Activated CD4-positive, alpha-beta T cell treated with anti-CD3 and anti-CD28 coated beads, Interleukin-2, amount 10 ng/mL, durations not matched to agents 7 days and 5 days (primary cell): ENCODE results near the gene S100A2. TPM values are rescaled to one million over a fixed set of nuclear protein-coding genes. Genes with fewer than 3 reads are reported as not detected.
"Not testable (repeated sequence)": the region's sequence is repeated elsewhere in the genome, so short reads cannot be mapped to it uniquely, and the experiment has no call there.

ENCODE experiments used
- CTCF ChIA-PET: fragments of 350-600 bp; sonication (Branson Sonifier 250); formaldehyde crosslinking; loops from one replicate; lab custom pipeline; 2021; ENCODE audit warnings: antibody characterized with exemption; lab: Charles Lee
- POLR2A ChIA-PET: fragments of 350-600 bp; sonication (Branson Sonifier 250); formaldehyde crosslinking; loops from one replicate; lab custom pipeline; 2021; ENCODE audit warnings: antibody characterized with exemption; lab: Charles Lee
- DNase-seq: peaks from one replicate; pipeline ENCODE4 v3.0.0-alpha.2; 2020
- H3K27ac Mint-ChIP-seq: one replicate; pipeline ENCODE4 v1.8.0; 2021; ENCODE audit warnings: mild to moderate bottlenecking, moderate library complexity, mixed read lengths
- H3K27me3 Mint-ChIP-seq: one replicate; pipeline ENCODE4 v1.8.0; 2021; ENCODE audit warnings: mixed read lengths
- H3K36me3 Mint-ChIP-seq: one replicate; pipeline ENCODE4 v1.8.0; 2021; ENCODE audit warnings: low read depth, mixed read lengths
- H3K4me1 Mint-ChIP-seq: one replicate; pipeline ENCODE4 v1.8.0; 2021; ENCODE audit warnings: mixed read lengths
- H3K4me3 Mint-ChIP-seq: one replicate; pipeline ENCODE4 v1.8.0; 2021; ENCODE audit warnings: mild to moderate bottlenecking, moderate library complexity, mixed read lengths
- H3K9me3 Mint-ChIP-seq: one replicate; pipeline ENCODE4 v1.8.0; 2021; ENCODE audit warnings: mixed read lengths
- total RNA-seq, 2 experiments: library from RNA; stranded (reverse); gene quantifications; one replicate each; pipeline ENCODE4 v1.2.3, GENCODE V29; 2021

S100A2 gene
- total RNA-seq, 2 experiments from 2014 or later: 0.50 to 1.8 TPM

GRCh38 chr1:153571706-153572105, 6.1 kb upstream of the S100A2 start:
- ChIA-PET CTCF (interaction anchor here (0.7 to 6.7 kb wide), 15 partner anchors 8 to 178 kb away, joined by 3 to 99 read pairs (median 4); partner anchors contain the start of genes S100A14 and S100A6), POLR2A (no interaction called here)
- no peaks in the 10 kb centered on the region for H3K36me3 Mint-ChIP-seq
- no peak overlapping the region for H3K27ac Mint-ChIP-seq
- H3K9me3 Mint-ChIP-seq: no peaks in the 10 kb centered on the region
- DNase-seq: no peak
- H3K4me3 Mint-ChIP-seq: no peak overlapping the region
- peaks cover 4% of the 10 kb centered on the region for H3K27me3 Mint-ChIP-seq
- H3K4me1 Mint-ChIP-seq: peaks cover 41% of the 10 kb centered on the region

GRCh38 chr1:153570874-153571273, 5.2 kb upstream of the S100A2 start:
- Mint-ChIP-seq H3K36me3 (no peaks in the 10 kb centered on the region), H3K4me1 (peaks cover 48% of the 10 kb centered on the region), H3K27ac (peak overlapping the region; percentile 77), H3K4me3 (no peak overlapping the region), H3K27me3 (no peaks in the 10 kb centered on the region), H3K9me3 (no peaks in the 10 kb centered on the region)
- CTCF ChIA-PET: interaction anchor here (0.7 to 6.7 kb wide), 7 partner anchors 19 to 178 kb away, joined by 3 to 99 read pairs (median 4); partner anchors contain the start of genes S100A5 and S100A6
- POLR2A ChIA-PET: no interaction called here
- DNase-seq: no peak

- Mint-ChIP-seq H3K4me3 (no peak overlapping the region), H3K27ac (peak overlapping the region; percentile 43), H3K27me3 (no peaks in the 10 kb centered on the region), H3K4me1 (peaks cover 55% of the 10 kb centered on the region), H3K36me3 (no peaks in the 10 kb centered on the region), H3K9me3 (no peaks in the 10 kb centered on the region)
- ChIA-PET POLR2A (no interaction called here), CTCF (interaction anchor here (1.2 to 6.7 kb wide), 7 partner anchors 9 to 49 kb away, joined by 3 to 99 read pairs (median 11); partner anchors contain the start of genes S100A4 and S100A6)
- DNase-seq: no peak
Observed at GRCh38 chr1:153569465-153569864, 3.8 kb upstream of the S100A2 start.

GRCh38 chr1:153568367-153569099, 2.9 kb upstream of the S100A2 start:
- Mint-ChIP-seq H3K27me3 (no peaks in the 10 kb centered on the region), H3K4me3 (peak overlapping the region; percentile 60), H3K4me1 (peaks cover 55% of the 10 kb centered on the region), H3K9me3 (no peaks in the 10 kb centered on the region), H3K27ac (peak overlapping the region; percentile 85), H3K36me3 (no peaks in the 10 kb centered on the region)
- DNase-seq: peak; percentile 86
- POLR2A ChIA-PET: interaction anchor here (1.6 to 1.7 kb wide), 2 partner anchors 23 to 36 kb away, joined by 3 to 6 read pairs; partner anchors contain the start of gene S100A4
- CTCF ChIA-PET: interaction anchor here (0.5 to 6.7 kb wide), 29 partner anchors 10 to 759 kb away, joined by 3 to 99 read pairs (median 4); partner anchors contain the start of genes CHTOP, S100A13, S100A3 and S100A4

- CTCF ChIA-PET: interaction anchor here (0.5 to 6.7 kb wide), 27 partner anchors 10 to 759 kb away, joined by 3 to 99 read pairs (median 4); partner anchors contain the start of genes CHTOP, S100A13, S100A3 and S100A4
- POLR2A ChIA-PET: interaction anchor here (1.6 to 1.7 kb wide), 2 partner anchors 23 to 35 kb away, joined by 3 to 6 read pairs; partner anchors contain the start of gene S100A4
- Mint-ChIP-seq H3K9me3 (no peaks in the 10 kb centered on the region), H3K27me3 (no peaks in the 10 kb centered on the region), H3K4me3 (no peak overlapping the region), H3K4me1 (peaks cover 49% of the 10 kb centered on the region), H3K27ac (peak overlapping the region; percentile 84), H3K36me3 (no peaks in the 10 kb centered on the region)
- DNase-seq: no peak
Observed at GRCh38 chr1:153567621-153568366, 2.1 kb upstream of the S100A2 start.

- Mint-ChIP-seq H3K36me3 (no peaks in the 10 kb centered on the region), H3K27ac (peak overlapping the region; percentile 99), H3K27me3 (no peaks in the 10 kb centered on the region), H3K4me1 (peaks cover 41% of the 10 kb centered on the region), H3K4me3 (peak overlapping the region; percentile 25), H3K9me3 (no peaks in the 10 kb centered on the region)
- CTCF ChIA-PET: interaction anchor here (0.9 to 3.6 kb wide), 8 partner anchors 14 to 57 kb away, joined by 3 to 16 read pairs (median 9); partner anchors contain the start of genes S100A4, S100A5 and S100A6
- DNase-seq: peak; percentile 80
- POLR2A ChIA-PET: interaction anchor here (0.6 to 1.9 kb wide), 3 partner anchors 22 to 134 kb away, joined by 5 to 8 read pairs (median 7); partner anchors contain the start of gene S100A4
Observed at GRCh38 chr1:153566414-153567371, 1.0 kb upstream of the S100A2 start.

GRCh38 chr1:153563991-153564390, 1.7 kb downstream of the S100A2 start:
- POLR2A ChIA-PET: no interaction called here
- H3K9me3 Mint-ChIP-seq: no peaks in the 10 kb centered on the region

GRCh38 chr1:153563483-153563901, 2.2 kb downstream of the S100A2 start:
- POLR2A ChIA-PET: no interaction called here
- Mint-ChIP-seq H3K4me1 (peaks cover 32% of the 10 kb centered on the region), H3K27me3 (no peaks in the 10 kb centered on the region), H3K9me3 (no peaks in the 10 kb centered on the region), H3K36me3 (no peaks in the 10 kb centered on the region), H3K27ac (peak overlapping the region; percentile 57), H3K4me3 (no peak overlapping the region)
- DNase-seq: no peak
- CTCF ChIA-PET: interaction anchor here (0.9 to 3.6 kb wide), 5 partner anchors 9 to 53 kb away, joined by 4 to 16 read pairs (median 4); partner anchors contain the start of gene S100A5

More at GRCh38 chr1:153563991-153564390, 1.7 kb downstream of the S100A2 start:
- Mint-ChIP-seq H3K27ac (no peak overlapping the region), H3K27me3 (no peaks in the 10 kb centered on the region), H3K36me3 (no peaks in the 10 kb centered on the region), H3K4me1 (peaks cover 36% of the 10 kb centered on the region), H3K4me3 (no peak overlapping the region)
- CTCF ChIA-PET: interaction anchor here (0.9 to 3.6 kb wide), 5 partner anchors 8 to 53 kb away, joined by 4 to 16 read pairs (median 4); partner anchors contain the start of gene S100A5
- DNase-seq: no peak

GRCh38 chr1:153562021-153562420, 3.6 kb downstream of the S100A2 start:
- POLR2A ChIA-PET, H3K4me3 Mint-ChIP-seq, H3K36me3 Mint-ChIP-seq, H3K27me3 Mint-ChIP-seq, DNase-seq, H3K27ac Mint-ChIP-seq, H3K9me3 Mint-ChIP-seq: not testable (repeated sequence)
- H3K4me1 Mint-ChIP-seq: peaks cover 20% of the 10 kb centered on the region
- CTCF ChIA-PET: interaction anchor here (1.2 to 4.5 kb wide), 5 partner anchors 12 to 29 kb away, joined by 5 to 24 read pairs (median 10); partner anchors contain the start of genes S100A3, S100A5 and S100A6

GRCh38 chr1:153561466-153561985, 4.1 kb downstream of the S100A2 start:
- Mint-ChIP-seq H3K9me3 (no peaks in the 10 kb centered on the region), H3K27me3 (no peaks in the 10 kb centered on the region), H3K36me3 (no peaks in the 10 kb centered on the region), H3K4me1 (peaks cover 15% of the 10 kb centered on the region), H3K4me3 (no peak overlapping the region), H3K27ac (peak overlapping the region; percentile 19)
- no peak for DNase-seq
- ChIA-PET CTCF (interaction anchor here (0.5 to 4.5 kb wide), 8 partner anchors 11 to 45 kb away, joined by 3 to 24 read pairs (median 5); partner anchors contain the start of genes S100A3, S100A5 and S100A6), POLR2A (no interaction called here)
